Astrocyte (in vitro differentiated cells and primary cell): ENCODE results near the gene ARNT2. TPM values are rescaled to one million over a fixed set of nuclear protein-coding genes. Genes with fewer than 3 reads are reported as not detected.

ENCODE experiments used
- DNase-seq: peaks from one replicate; pipeline ENCODE4 v3.0.0-alpha.2; 2010; ENCODE audit warnings: low read depth
- FAIRE-seq: peaks from 2 replicates; lab custom pipeline; 2011; peaks lifted over from hg19 to GRCh38; lab: Jason Lieb, UNC
- H2AFZ ChIP-seq: 2 replicates; pipeline ENCODE4 v1.6.0; 2012; ENCODE audit warnings: low read depth, low read length, inconsistent platforms
- H3K27ac ChIP-seq: 2 replicates; pipeline ENCODE4 v1.5.1; 2011; ENCODE audit warnings: low read depth, low read length, inconsistent platforms
- H3K27me3 ChIP-seq: 2 replicates; pipeline ENCODE4 v1.6.0; 2011; ENCODE audit warnings: low read length, inconsistent platforms; ENCODE audit not compliant: insufficient read depth
- H3K36me3 ChIP-seq: 2 replicates; pipeline ENCODE4 v1.5.1; 2011; ENCODE audit warnings: low read length, inconsistent platforms; ENCODE audit not compliant: insufficient read depth
- H3K4me1 ChIP-seq: 2 replicates; pipeline ENCODE4 v1.5.1; 2011; ENCODE audit warnings: low read length, inconsistent platforms; ENCODE audit not compliant: insufficient read depth
- H3K4me2 ChIP-seq: 2 replicates; pipeline ENCODE4 v1.6.0; 2012; ENCODE audit warnings: low read length, inconsistent platforms
- H3K4me3 ChIP-seq: 2 replicates; pipeline ENCODE4 v1.5.1; 2011; ENCODE audit warnings: low read depth, mild to moderate bottlenecking, low read length, inconsistent platforms; ENCODE audit not compliant: insufficient read depth
- H3K79me2 ChIP-seq: 2 replicates; pipeline ENCODE4 v1.6.0; 2012; ENCODE audit warnings: mild to moderate bottlenecking, low read length, inconsistent platforms; ENCODE audit not compliant: insufficient read depth
- H3K9ac ChIP-seq: 2 replicates; pipeline ENCODE4 v1.6.0; 2012; ENCODE audit warnings: mild to moderate bottlenecking, low read length, inconsistent platforms
- H3K9me3 ChIP-seq: 2 replicates; pipeline ENCODE4 v1.5.1; 2012; ENCODE audit warnings: low read depth, mild to moderate bottlenecking, low read length, inconsistent platforms; ENCODE audit not compliant: insufficient read depth
- H4K20me1 ChIP-seq: 2 replicates; pipeline ENCODE4 v1.6.0; 2012; ENCODE audit warnings: low read length, inconsistent platforms; ENCODE audit not compliant: insufficient read depth
- H3K27ac Mint-ChIP-seq: one replicate; pipeline ENCODE4 v1.8.0; 2021; ENCODE audit warnings: mild to moderate bottlenecking, mixed read lengths; ENCODE audit not compliant: unreplicated experiment
- H3K27me3 Mint-ChIP-seq: one replicate; pipeline ENCODE4 v1.8.0; 2021; ENCODE audit warnings: low read depth, mixed read lengths; ENCODE audit not compliant: unreplicated experiment
- H3K36me3 Mint-ChIP-seq: one replicate; pipeline ENCODE4 v1.8.0; 2021; ENCODE audit warnings: low read depth, mixed read lengths; ENCODE audit not compliant: unreplicated experiment
- H3K4me1 Mint-ChIP-seq: one replicate; pipeline ENCODE4 v1.8.0; 2021; ENCODE audit warnings: low read depth, mixed read lengths; ENCODE audit not compliant: unreplicated experiment
- H3K4me3 Mint-ChIP-seq: one replicate; pipeline ENCODE4 v1.8.0; 2021; ENCODE audit warnings: mild to moderate bottlenecking, moderate library complexity, mixed read lengths; ENCODE audit not compliant: unreplicated experiment
- H3K9me3 Mint-ChIP-seq: one replicate; pipeline ENCODE4 v1.8.0; 2021; ENCODE audit warnings: mild to moderate bottlenecking, mixed read lengths; ENCODE audit not compliant: unreplicated experiment
- CTCF ChIP-seq: IDR thresholded peaks from 2 replicates; pipeline ENCODE4 v1.5.1; 2011; ENCODE audit warnings: low read depth, mild to moderate bottlenecking, inconsistent platforms, low read length, moderate library complexity; ENCODE audit not compliant: insufficient read depth
- EZH2 ChIP-seq: IDR thresholded peaks from 2 replicates; pipeline ENCODE4 v1.6.1; 2012; ENCODE audit warnings: mild to moderate bottlenecking, low read length, inconsistent platforms; ENCODE audit not compliant: insufficient read depth
- total RNA-seq: library from RNA; stranded (reverse); gene quantifications from 2 replicates; pipeline ENCODE4 v1.2.1, GENCODE V29; 2021

Gene ARNT2
- total RNA-seq, 1 donor from 2014 or later, result 3.5 TPM

- H3K79me2 ChIP-seq, result no peaks in the 10 kb centered on the region
- H3K27me3 ChIP-seq, result no peaks in the 10 kb centered on the region
- no peak overlapping the region for H3K4me3 Mint-ChIP-seq
- H3K36me3 Mint-ChIP-seq, result peaks cover 2% of the 10 kb centered on the region
- TF ChIP-seq CTCF (no peak), EZH2 (no peak)
- no peaks in the 10 kb centered on the region for H4K20me1 ChIP-seq
- no peak overlapping the region for H2AFZ ChIP-seq
- FAIRE-seq (peak; percentile 96), DNase-seq (peak; percentile 73)
- H3K27ac ChIP-seq, result peak overlapping the region; percentile 64
- peaks cover 62% of the 10 kb centered on the region for H3K4me1 Mint-ChIP-seq
- peak overlapping the region; percentile 36 for H3K9ac ChIP-seq
- H3K27ac Mint-ChIP-seq, result no peak overlapping the region
- peaks cover 39% of the 10 kb centered on the region for H3K4me1 ChIP-seq
- H3K9me3 ChIP-seq, result no peaks in the 10 kb centered on the region
- peak overlapping the region; percentile 33 for H3K4me2 ChIP-seq
- no peaks in the 10 kb centered on the region for H3K9me3 Mint-ChIP-seq
- no peak overlapping the region for H3K4me3 ChIP-seq
- no peaks in the 10 kb centered on the region for H3K27me3 Mint-ChIP-seq
- H3K36me3 ChIP-seq, result no peaks in the 10 kb centered on the region
These were observed 84.9 kb downstream of the ARNT2 start for GRCh38 chr15:80489030-80489594.

DNA sequence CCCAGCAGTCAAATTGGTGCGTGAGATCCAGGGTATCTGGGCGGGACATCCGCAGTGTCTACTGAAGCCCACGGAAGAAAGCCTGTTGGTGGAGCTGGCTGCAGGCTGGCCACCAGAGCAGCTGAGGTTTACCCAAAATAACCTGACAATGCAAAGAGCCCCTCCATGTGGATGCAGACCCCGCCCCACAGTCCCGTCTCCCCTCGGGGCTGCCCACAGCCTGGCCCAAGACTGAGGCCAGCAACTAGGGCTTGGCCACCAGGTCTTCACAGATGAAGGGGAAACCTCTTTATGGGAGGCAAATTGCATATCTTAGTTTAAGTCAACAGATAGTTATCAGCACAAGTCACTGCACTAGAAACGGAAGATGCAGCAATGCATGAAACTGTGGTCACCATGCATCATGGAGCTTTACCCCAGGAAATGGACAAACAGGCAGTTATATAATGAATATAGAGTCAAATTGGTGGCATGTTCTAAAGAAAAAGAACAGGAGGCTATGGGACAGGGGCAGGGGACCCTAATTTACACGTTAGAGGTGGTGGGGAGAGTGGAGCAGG, 86.3 kb downstream of the ARNT2 start:
- no peak overlapping the region for H2AFZ ChIP-seq
- no peak for FAIRE-seq
- no peaks in the 10 kb centered on the region for H4K20me1 ChIP-seq
- no peak overlapping the region for H3K4me2 ChIP-seq
- no peak overlapping the region for H3K4me3 Mint-ChIP-seq
- H3K4me1 Mint-ChIP-seq, result peaks cover 62% of the 10 kb centered on the region
- peaks cover 41% of the 10 kb centered on the region for H3K4me1 ChIP-seq
- no peaks in the 10 kb centered on the region for H3K36me3 ChIP-seq
- DNase-seq, result no peak
- no peak overlapping the region for H3K4me3 ChIP-seq
- TF ChIP-seq EZH2 (no peak), CTCF (no peak)
- no peaks in the 10 kb centered on the region for H3K9me3 Mint-ChIP-seq
- no peaks in the 10 kb centered on the region for H3K27me3 Mint-ChIP-seq
- no peak overlapping the region for H3K27ac Mint-ChIP-seq
- H3K27ac ChIP-seq, result no peak overlapping the region
- H3K9ac ChIP-seq, result no peak overlapping the region
- no peaks in the 10 kb centered on the region for H3K9me3 ChIP-seq
- no peaks in the 10 kb centered on the region for H3K27me3 ChIP-seq
- no peaks in the 10 kb centered on the region for H3K79me2 ChIP-seq
- peaks cover 2% of the 10 kb centered on the region for H3K36me3 Mint-ChIP-seq
